SK-N-SH (cell line): Measurements from ENCODE around the gene PRKCA.

ENCODE experiments used
- EP300 ChIP-seq, 2 experiments: IDR thresholded peaks; 2 replicates each; pipeline versions ENCODE4 v1.4.0 to v1.6.1; 2012; ENCODE audit warnings: borderline replicate concordance in 1 of 2, low read depth in 1 of 2, low read length in 1 of 2
- FOSL2 ChIP-seq: IDR thresholded peaks from 2 replicates; pipeline ENCODE4 v1.4.0; 2012; ENCODE audit warnings: low read depth, mild to moderate bottlenecking, moderate library complexity, borderline replicate concordance
- FOXM1 ChIP-seq: IDR thresholded peaks from 2 replicates; pipeline ENCODE4 v1.4.0; 2012; ENCODE audit warnings: low read depth, mild to moderate bottlenecking
- POLR2AphosphoS5 ChIP-seq: IDR thresholded peaks from 2 replicates; pipeline ENCODE4 v1.6.1; 2012; ENCODE audit warnings: low read depth, low read length
- RAD21 ChIP-seq: IDR thresholded peaks from 2 replicates; pipeline ENCODE4 v1.6.1; 2012; ENCODE audit warnings: mild to moderate bottlenecking, low read length
- RFX5 ChIP-seq: IDR thresholded peaks from 2 replicates; pipeline ENCODE4 v1.6.1; 2012; ENCODE audit warnings: mild to moderate bottlenecking, improper control_type of control experiment, low read length
- SMC3 ChIP-seq: IDR thresholded peaks from 2 replicates; pipeline ENCODE4 v1.6.1; 2012; ENCODE audit warnings: low read depth, low read length, improper control_type of control experiment
- USF2 ChIP-seq: fragments of 150-350 bp; IDR thresholded peaks from 2 replicates; pipeline ENCODE4 v1.6.1; 2017; ENCODE audit warnings: antibody characterized with exemption, low read length, low read depth, borderline replicate concordance
- YY1 ChIP-seq: IDR thresholded peaks from 2 replicates; pipeline ENCODE4 v1.4.0; 2012; ENCODE audit warnings: low read depth, mild to moderate bottlenecking
- TF ChIP-seq, protein P1 (sequence below): fragments of 200-600 bp; sonication (generic); IDR thresholded peaks from 2 replicates; pipeline ENCODE4 v1.6.1; 2017; ENCODE audit warnings: antibody characterized with exemption, mild to moderate bottlenecking, moderate library complexity
- TF ChIP-seq, protein P2 (sequence below): IDR thresholded peaks from 2 replicates; pipeline ENCODE4 v1.4.0; 2012; ENCODE audit warnings: low read depth, borderline replicate concordance

- TF ChIP-seq, protein P1, sequence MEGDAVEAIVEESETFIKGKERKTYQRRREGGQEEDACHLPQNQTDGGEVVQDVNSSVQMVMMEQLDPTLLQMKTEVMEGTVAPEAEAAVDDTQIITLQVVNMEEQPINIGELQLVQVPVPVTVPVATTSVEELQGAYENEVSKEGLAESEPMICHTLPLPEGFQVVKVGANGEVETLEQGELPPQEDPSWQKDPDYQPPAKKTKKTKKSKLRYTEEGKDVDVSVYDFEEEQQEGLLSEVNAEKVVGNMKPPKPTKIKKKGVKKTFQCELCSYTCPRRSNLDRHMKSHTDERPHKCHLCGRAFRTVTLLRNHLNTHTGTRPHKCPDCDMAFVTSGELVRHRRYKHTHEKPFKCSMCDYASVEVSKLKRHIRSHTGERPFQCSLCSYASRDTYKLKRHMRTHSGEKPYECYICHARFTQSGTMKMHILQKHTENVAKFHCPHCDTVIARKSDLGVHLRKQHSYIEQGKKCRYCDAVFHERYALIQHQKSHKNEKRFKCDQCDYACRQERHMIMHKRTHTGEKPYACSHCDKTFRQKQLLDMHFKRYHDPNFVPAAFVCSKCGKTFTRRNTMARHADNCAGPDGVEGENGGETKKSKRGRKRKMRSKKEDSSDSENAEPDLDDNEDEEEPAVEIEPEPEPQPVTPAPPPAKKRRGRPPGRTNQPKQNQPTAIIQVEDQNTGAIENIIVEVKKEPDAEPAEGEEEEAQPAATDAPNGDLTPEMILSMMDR = no peak
- TF ChIP-seq FOSL2 (no peak), USF2 (no peak), SMC3 (no peak), FOXM1 (no peak), POLR2AphosphoS5 (no peak), RAD21 (no peak), YY1 (no peak), RFX5 (no peak), EP300 (IDR thresholded peaks at IDR 0.05; ENCODE audit: borderline replicate concordance in 1 of 2, low read depth in 1 of 2, low read length in 1 of 2) (no peak)
- TF ChIP-seq, protein P2, sequence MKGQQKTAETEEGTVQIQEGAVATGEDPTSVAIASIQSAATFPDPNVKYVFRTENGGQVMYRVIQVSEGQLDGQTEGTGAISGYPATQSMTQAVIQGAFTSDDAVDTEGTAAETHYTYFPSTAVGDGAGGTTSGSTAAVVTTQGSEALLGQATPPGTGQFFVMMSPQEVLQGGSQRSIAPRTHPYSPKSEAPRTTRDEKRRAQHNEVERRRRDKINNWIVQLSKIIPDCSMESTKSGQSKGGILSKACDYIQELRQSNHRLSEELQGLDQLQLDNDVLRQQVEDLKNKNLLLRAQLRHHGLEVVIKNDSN = no peak
These were observed 4.8 kb downstream of the PRKCA start for GRCh38 chr17:66307257-66307656.
